ENCODE data around the gene IMPA2. TPM values are rescaled to one million over a fixed set of nuclear protein-coding genes. Genes with fewer than 3 reads are reported as not detected.

Gene IMPA2
- total and polyA plus RNA-seq, 11 donors, result 18.1 to 73.0 (median 40.8) TPM

DNA sequence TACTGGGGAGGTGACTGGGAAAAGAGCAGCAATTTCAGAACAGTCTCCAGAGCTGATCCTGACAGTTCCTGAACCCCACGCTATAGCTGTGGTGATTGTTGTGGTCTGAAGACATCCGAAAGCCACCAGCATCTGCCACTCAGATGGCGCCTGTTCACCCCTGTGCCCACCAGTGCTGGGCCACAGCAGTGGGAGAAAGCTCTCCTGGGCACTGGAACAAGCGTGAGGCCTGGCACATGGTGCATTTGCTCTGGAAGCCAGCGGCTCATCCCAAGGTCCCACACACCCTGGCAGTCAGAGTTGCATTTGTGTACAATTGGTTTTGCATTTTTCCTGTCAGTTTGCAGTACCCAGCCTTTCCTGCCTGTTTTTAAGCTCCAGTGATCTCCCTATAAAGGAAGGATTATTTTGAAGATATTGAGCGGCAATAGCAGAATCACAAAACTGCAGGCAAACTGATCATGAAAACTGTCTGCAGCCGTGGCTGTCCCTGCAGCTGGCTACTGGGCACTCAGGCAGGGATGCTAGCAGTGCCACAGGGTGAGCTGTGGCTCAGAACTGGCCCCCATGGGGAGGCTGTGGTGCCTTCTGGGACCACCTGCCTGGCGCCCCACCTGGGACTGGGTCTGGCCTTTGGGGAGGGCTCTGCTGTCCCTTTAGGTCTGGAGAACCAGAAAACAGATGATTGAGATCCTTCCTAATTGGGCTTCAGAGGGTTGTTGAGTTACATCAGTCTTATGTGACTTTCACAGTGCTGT lies 30.1 kb downstream of the IMPA2 start:
- no peak for DNase-seq
- H3K36me3 ChIP-seq, result peaks cover 0 to 73% (median 28%) of the 10 kb centered on the region in 9 donors
- peak overlapping the region in 9 of 12 donors; percentile 39 to 82 (median 66) for H3K27ac ChIP-seq
- WGBS, 4 donors, result 87 to 94% (median 93%) methylated on average over 6 to 8 of the region's 8 CpGs
- TF ChIP-seq, protein P1, sequence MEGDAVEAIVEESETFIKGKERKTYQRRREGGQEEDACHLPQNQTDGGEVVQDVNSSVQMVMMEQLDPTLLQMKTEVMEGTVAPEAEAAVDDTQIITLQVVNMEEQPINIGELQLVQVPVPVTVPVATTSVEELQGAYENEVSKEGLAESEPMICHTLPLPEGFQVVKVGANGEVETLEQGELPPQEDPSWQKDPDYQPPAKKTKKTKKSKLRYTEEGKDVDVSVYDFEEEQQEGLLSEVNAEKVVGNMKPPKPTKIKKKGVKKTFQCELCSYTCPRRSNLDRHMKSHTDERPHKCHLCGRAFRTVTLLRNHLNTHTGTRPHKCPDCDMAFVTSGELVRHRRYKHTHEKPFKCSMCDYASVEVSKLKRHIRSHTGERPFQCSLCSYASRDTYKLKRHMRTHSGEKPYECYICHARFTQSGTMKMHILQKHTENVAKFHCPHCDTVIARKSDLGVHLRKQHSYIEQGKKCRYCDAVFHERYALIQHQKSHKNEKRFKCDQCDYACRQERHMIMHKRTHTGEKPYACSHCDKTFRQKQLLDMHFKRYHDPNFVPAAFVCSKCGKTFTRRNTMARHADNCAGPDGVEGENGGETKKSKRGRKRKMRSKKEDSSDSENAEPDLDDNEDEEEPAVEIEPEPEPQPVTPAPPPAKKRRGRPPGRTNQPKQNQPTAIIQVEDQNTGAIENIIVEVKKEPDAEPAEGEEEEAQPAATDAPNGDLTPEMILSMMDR (IDR thresholded peaks at IDR 0.05), result no peak
- no peak for TF ChIP-seq POLR2A (IDR thresholded peaks at IDR 0.05)
- no peak for ATAC-seq
- intact Hi-C loops (cut with DNase I), result loop anchor here in 1 of 10 donors (1.0 kb wide), 1 partner anchor 13 kb away; no protein-coding TSS in a partner anchor
- no peaks in the 10 kb centered on the region for H3K27me3 ChIP-seq
- H3K4me3 ChIP-seq, result no peak overlapping the region
- H3K4me1 ChIP-seq, result peaks cover 0 to 41% (median 9%) of the 10 kb centered on the region in 12 donors
- no peaks in the 10 kb centered on the region for H3K9me3 ChIP-seq

DNA sequence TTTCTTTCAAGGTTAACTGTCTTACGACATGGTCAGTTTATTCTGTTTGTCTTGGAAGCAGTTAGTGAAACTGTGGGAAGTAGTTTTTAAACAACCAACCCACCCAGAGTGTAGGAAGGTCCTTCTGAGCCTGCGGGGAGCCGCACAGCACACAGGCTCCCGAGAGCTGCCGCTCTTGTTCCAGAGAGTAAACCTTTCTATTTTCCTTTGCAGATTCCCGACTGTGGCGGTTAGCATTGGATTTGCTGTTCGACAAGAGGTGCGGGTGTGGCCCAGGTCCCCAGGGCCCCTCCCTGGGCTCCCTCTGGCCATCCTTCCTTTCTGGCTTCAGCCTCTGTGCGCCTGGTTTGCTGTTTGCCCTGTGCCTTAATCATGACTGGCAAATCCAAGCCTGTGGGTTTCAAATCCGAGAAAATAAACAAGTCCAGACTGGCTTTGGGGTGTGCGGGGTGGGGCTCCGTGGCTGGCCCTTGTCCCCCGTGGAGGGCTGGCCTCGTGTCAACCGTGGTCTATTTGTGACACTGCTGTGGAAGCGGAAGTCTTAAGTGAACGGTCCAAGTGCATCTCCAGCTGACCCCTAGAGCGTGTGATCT lies 30.7 kb downstream of the IMPA2 start:
- WGBS, 4 donors, result 64 to 86% (median 79%) methylated on average over 15 to 19 of the region's 19 CpGs
- TF ChIP-seq, protein P1 (IDR thresholded peaks at IDR 0.05), result no peak
- no peak for TF ChIP-seq POLR2A (IDR thresholded peaks at IDR 0.05)
- Histone ChIP-seq H3K27me3 (no peaks in the 10 kb centered on the region), H3K36me3 (peaks cover 0 to 73% (median 28%) of the 10 kb centered on the region in 9 donors), H3K27ac (peak overlapping the region in 10 of 12 donors; percentile 16 to 82 (median 64)), H3K9me3 (no peaks in the 10 kb centered on the region), H3K4me3 (no peak overlapping the region), H3K4me1 (peaks cover 0 to 41% (median 9%) of the 10 kb centered on the region in 12 donors)
- intact Hi-C loops (cut with DNase I), result loop anchor here in 1 of 10 donors (1.0 kb wide), 1 partner anchor 14 kb away; no protein-coding TSS in a partner anchor
- DNase-seq (peak in 4 of 5 donors; percentile 53 to 65 (median 60)), ATAC-seq (peak in 3 of 4 donors; percentile 49 to 59 (median 55))

DNA sequence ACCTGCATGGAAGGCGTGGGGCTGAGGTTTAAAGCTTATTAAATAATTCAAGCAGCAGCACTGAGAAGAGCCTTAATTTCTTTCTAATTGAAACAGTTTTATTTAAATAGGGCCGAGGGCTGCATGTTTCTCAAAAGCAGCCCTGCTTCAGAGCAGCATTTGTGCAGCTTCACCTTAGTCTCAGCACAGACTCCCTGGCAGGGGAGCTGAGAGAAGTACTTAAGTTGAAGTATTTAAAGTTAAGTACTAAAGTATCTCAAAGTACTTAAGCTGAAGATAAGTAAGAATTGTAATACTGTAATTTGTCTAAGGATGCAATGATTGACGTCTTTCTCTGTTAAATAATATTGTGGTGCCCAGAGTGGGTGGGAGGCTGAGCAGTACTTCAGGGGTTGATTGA lies 31.4 kb downstream of the IMPA2 start:
- intact Hi-C loops (cut with DNase I), result no loop called here
- Histone ChIP-seq H3K4me1 (peaks cover 0 to 41% (median 9%) of the 10 kb centered on the region in 12 donors), H3K36me3 (peaks cover 0 to 74% (median 27%) of the 10 kb centered on the region in 9 donors), H3K9me3 (no peaks in the 10 kb centered on the region), H3K4me3 (no peak overlapping the region), H3K27ac (peak overlapping the region; percentile 5 to 85 (median 69)), H3K27me3 (no peaks in the 10 kb centered on the region)
- ATAC-seq, result no peak
- TF ChIP-seq, protein P1 (IDR thresholded peaks at IDR 0.05), result no peak
- no peak for TF ChIP-seq POLR2A (IDR thresholded peaks at IDR 0.05)
- no peak for DNase-seq
- WGBS, 4 donors, result 50 to 60% (median 55%) methylated on average over 3 of the region's 3 CpGs
